Caco-2 (cell line): ENCODE results near the gene GAS7. TPM values are rescaled to one million over a fixed set of nuclear protein-coding genes. Genes with fewer than 3 reads are reported as not detected.

ENCODE experiments used
- BruUV-seq: library from RNA; stranded (reverse); fragments of 400-500 nt; replicated peaks from 2 replicates; lab custom pipeline; 2021; lab: Mats Ljungman, UMichigan
- CTCF ChIA-PET: fragments of 300-600 bp; sonication (Branson Sonifier 250); formaldehyde crosslinking; loops from one replicate; lab custom pipeline; 2022; ENCODE audit warnings: antibody characterized with exemption; lab: Charles Lee
- POLR2A ChIA-PET: fragments of 300-600 bp; sonication (Branson Sonifier 250); formaldehyde crosslinking; loops from one replicate; lab custom pipeline; 2022; ENCODE audit warnings: antibody characterized with exemption; lab: Charles Lee
- DNase-seq, 2 experiments: peaks; one replicate each; pipeline versions ENCODE4 v3.0.0 to v3.0.0-alpha.2; 2020 to 2022
- H3K27me3 ChIP-seq: replicated peaks from 2 replicates; pipeline ENCODE4 v1.6.0; 2011; ENCODE audit warnings: low read length; ENCODE audit not compliant: control insufficient read depth, insufficient read depth
- H3K36me3 ChIP-seq: 2 replicates; pipeline ENCODE4 v1.5.1; 2011; ENCODE audit warnings: low read length; ENCODE audit not compliant: control insufficient read depth, insufficient read depth
- H3K4me1 ChIP-seq: fragments of 250-450 bp; sonication (Bioruptor Pico); 2 replicates; pipeline ENCODE4 v1.5.1; 2020; ENCODE audit warnings: mild to moderate bottlenecking
- H3K4me3 ChIP-seq: 2 replicates; pipeline ENCODE4 v1.5.1; 2011; ENCODE audit warnings: low read depth, mild to moderate bottlenecking, control low read depth, low read length
- H3K9me3 ChIP-seq: fragments of 250-450 bp; sonication (Bioruptor Pico); 2 replicates; pipeline ENCODE4 v1.5.1; 2020; ENCODE audit warnings: mild to moderate bottlenecking, moderate library complexity
- H3K27ac Mint-ChIP-seq: one replicate; pipeline ENCODE4 v1.8.0; 2022; ENCODE audit warnings: mixed read lengths; ENCODE audit not compliant: unreplicated experiment
- H3K27me3 Mint-ChIP-seq: one replicate; pipeline ENCODE4 v1.8.0; 2022; ENCODE audit warnings: mixed read lengths; ENCODE audit not compliant: insufficient read depth, unreplicated experiment
- H3K36me3 Mint-ChIP-seq: one replicate; pipeline ENCODE4 v1.8.0; 2022; ENCODE audit warnings: mild to moderate bottlenecking, mixed read lengths; ENCODE audit not compliant: insufficient read depth, unreplicated experiment
- H3K4me1 Mint-ChIP-seq: one replicate; pipeline ENCODE4 v1.8.0; 2022; ENCODE audit warnings: low read depth, mixed read lengths; ENCODE audit not compliant: unreplicated experiment
- H3K4me3 Mint-ChIP-seq: one replicate; pipeline ENCODE4 v1.8.0; 2022; ENCODE audit warnings: mild to moderate bottlenecking, moderate library complexity, mixed read lengths; ENCODE audit not compliant: unreplicated experiment
- H3K9me3 Mint-ChIP-seq: one replicate; pipeline ENCODE4 v1.8.0; 2022; ENCODE audit warnings: mixed read lengths; ENCODE audit not compliant: unreplicated experiment
- CTCF ChIP-seq, 2 experiments: fragments of 200-600 bp in 1 of 2; IDR thresholded peaks; 1 replicate in 1 of 2; 2 replicates in 1 of 2; pipeline versions ENCODE4 v1.5.1 to v1.8.0; 2011 to 2022; ENCODE audit warnings: antibody characterized with exemption in 1 of 2, control low read depth in 1 of 2, inconsistent platforms in 1 of 2, low read depth in 1 of 2, low read length in 1 of 2, mild to moderate bottlenecking in 1 of 2, moderate library complexity in 1 of 2; ENCODE audit not compliant: insufficient read depth in 1 of 2, severe bottlenecking in 1 of 2, unreplicated experiment in 1 of 2
- intact Hi-C: fragments of 100-400 bp; cut with micrococcal nuclease; formaldehyde crosslinking; loops from one replicate; pipeline ENCODE4 v1.10.0; 2022; ENCODE audit not compliant: unreplicated experiment
- total RNA-seq: library from RNA; stranded (reverse); gene quantifications from 2 replicates; pipeline ENCODE4 v1.2.3, GENCODE V29; 2022

Gene GAS7
- total RNA-seq, 1 experiment from 2014 or later, result 0.34 TPM

GRCh38 chr17:10051112-10051511 is 147.3 kb downstream of the GAS7 start:
- Mint-ChIP-seq H3K4me3 (no peak overlapping the region), H3K9me3 (no peaks in the 10 kb centered on the region), H3K36me3 (no peaks in the 10 kb centered on the region), H3K27ac (no peak overlapping the region), H3K27me3 (peaks cover 2% of the 10 kb centered on the region), H3K4me1 (no peaks in the 10 kb centered on the region)
- Histone ChIP-seq H3K4me1 (no peaks in the 10 kb centered on the region), H3K27me3 (no peaks in the 10 kb centered on the region), H3K36me3 (no peaks in the 10 kb centered on the region), H3K9me3 (no peaks in the 10 kb centered on the region), H3K4me3 (no peak overlapping the region)
- intact Hi-C loops, result no loop called here
- no TSS peak for BruUV-seq
- no peak for TF ChIP-seq CTCF (IDR thresholded peaks at IDR 0.05; ENCODE audit: insufficient read depth in 1 of 2, low read depth in 1 of 2, low read length in 1 of 2, severe bottlenecking in 1 of 2, unreplicated experiment in 1 of 2)
- DNase-seq, result no peak
- ChIA-PET CTCF (no interaction called here), POLR2A (no interaction called here)

GRCh38 chr17:10050597-10051101 is 147.8 kb downstream of the GAS7 start:
- Mint-ChIP-seq H3K36me3 (no peaks in the 10 kb centered on the region), H3K27me3 (peaks cover 2% of the 10 kb centered on the region), H3K4me1 (no peaks in the 10 kb centered on the region), H3K9me3 (no peaks in the 10 kb centered on the region), H3K4me3 (no peak overlapping the region), H3K27ac (no peak overlapping the region)
- no peaks in the 10 kb centered on the region for H3K27me3 ChIP-seq
- no peaks in the 10 kb centered on the region for H3K36me3 ChIP-seq
- no peaks in the 10 kb centered on the region for H3K4me1 ChIP-seq
- H3K9me3 ChIP-seq, result no peaks in the 10 kb centered on the region
- no peak for TF ChIP-seq CTCF (IDR thresholded peaks at IDR 0.05; ENCODE audit: insufficient read depth in 1 of 2, low read depth in 1 of 2, low read length in 1 of 2, severe bottlenecking in 1 of 2, unreplicated experiment in 1 of 2)
- H3K4me3 ChIP-seq, result no peak overlapping the region
- ChIA-PET CTCF (no interaction called here), POLR2A (no interaction called here)
- BruUV-seq, result no TSS peak
- intact Hi-C loops, result no loop called here
- DNase-seq, result no peak

- Mint-ChIP-seq H3K4me1 (no peaks in the 10 kb centered on the region), H3K4me3 (no peak overlapping the region), H3K36me3 (no peaks in the 10 kb centered on the region), H3K9me3 (no peaks in the 10 kb centered on the region), H3K27ac (no peak overlapping the region), H3K27me3 (peaks cover 2% of the 10 kb centered on the region)
- no peaks in the 10 kb centered on the region for H3K4me1 ChIP-seq
- H3K9me3 ChIP-seq, result no peaks in the 10 kb centered on the region
- TF ChIP-seq CTCF (IDR thresholded peaks at IDR 0.05; ENCODE audit: insufficient read depth in 1 of 2, low read depth in 1 of 2, low read length in 1 of 2, severe bottlenecking in 1 of 2, unreplicated experiment in 1 of 2), result no peak
- BruUV-seq, result no TSS peak
- intact Hi-C loops, result no loop called here
- POLR2A ChIA-PET, result no interaction called here
- H3K27me3 ChIP-seq, result no peaks in the 10 kb centered on the region
- CTCF ChIA-PET, result no interaction called here
- no peak overlapping the region for H3K4me3 ChIP-seq
- no peaks in the 10 kb centered on the region for H3K36me3 ChIP-seq
- DNase-seq, result no peak
Observed at GRCh38 chr17:10048629-10049350, 149.6 kb downstream of the GAS7 start.
